ENCODE results near the gene PWWP2B.

Gene PWWP2B

DNA sequence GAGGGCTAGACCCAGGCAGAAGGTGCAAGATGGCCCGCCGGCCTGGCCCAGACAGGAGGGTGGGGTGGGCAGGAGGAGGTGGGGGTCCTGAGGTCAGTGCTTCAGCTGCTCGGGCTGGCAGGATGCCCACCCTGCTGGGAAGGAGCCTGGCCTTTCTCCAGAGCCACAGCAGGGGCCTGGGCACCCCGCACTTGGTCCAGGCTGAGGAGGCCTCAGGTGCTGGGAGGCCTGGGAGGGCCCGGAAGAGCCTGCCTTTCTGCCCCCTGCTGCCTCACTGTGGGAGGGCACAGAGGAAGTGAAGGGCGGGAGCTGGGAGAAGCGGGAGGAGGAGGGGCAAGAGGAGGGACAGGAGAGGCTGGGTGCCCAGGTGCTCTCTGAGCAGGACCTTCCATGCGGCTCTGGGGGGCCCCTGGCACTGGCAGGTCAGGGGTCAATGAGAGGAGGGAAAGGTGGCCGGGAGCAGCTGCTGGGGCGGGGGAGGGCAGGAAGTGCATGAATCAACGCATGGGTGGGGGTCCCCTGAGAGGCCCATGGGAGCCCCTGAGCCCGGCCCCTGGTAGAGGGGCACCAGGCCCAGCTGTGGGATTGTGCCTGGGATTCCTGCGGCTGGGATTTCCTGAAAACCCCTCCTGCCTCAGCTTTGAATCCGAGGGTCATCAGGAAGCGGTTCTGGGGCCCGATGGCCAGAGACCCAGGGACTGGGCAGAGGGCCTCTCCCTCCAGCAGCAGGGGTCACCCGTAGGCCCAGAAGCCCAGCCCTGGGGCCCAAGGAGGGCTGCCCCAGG, 49.9 kb downstream of the PWWP2B start:
- peak; percentile 77 to 78 for DNase-seq (ENCODE audit: low read depth in 2 of 2)

DNA sequence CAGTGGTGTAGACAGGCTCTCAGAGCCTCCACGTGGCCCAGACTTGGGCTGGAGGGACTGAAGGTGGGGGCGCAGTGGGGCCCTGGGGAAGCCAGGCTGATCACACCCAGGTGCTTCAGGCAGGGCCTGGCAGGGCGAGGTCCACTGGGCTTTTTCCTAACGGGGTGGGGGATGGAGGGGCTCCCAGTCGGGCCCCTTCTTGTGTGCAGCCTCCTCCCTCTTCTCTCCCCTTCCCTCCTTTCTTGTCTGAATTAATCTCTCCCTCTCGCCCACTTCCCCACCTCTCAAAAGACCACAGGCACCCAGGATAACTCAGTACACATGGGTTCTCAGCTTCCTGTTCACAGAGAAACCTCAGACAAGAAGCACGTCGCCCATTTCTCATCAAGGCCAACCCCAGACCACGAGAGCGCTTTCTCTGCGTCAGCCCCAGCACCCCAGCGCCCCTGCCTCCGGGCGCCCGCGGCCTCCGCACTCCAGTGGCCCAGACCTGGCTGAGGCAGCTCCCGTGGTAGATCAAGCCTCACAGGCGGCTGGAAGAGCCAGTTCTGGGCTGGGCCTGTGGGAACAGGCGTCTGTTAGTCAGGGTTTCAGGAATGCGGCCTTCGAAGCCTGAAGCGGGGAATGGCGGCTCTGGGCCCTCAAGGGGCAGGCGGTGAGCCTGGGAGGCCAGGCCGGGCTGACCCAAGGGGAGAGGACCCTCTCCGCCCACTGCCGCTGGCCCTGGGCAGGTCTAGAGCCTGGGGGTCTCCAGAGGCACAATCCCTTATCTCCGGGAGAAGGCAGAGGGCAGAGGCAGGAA, 50.6 kb downstream of the PWWP2B start:
- peak; percentile 75 to 77 for DNase-seq (ENCODE audit: low read depth in 2 of 2)

DNA sequence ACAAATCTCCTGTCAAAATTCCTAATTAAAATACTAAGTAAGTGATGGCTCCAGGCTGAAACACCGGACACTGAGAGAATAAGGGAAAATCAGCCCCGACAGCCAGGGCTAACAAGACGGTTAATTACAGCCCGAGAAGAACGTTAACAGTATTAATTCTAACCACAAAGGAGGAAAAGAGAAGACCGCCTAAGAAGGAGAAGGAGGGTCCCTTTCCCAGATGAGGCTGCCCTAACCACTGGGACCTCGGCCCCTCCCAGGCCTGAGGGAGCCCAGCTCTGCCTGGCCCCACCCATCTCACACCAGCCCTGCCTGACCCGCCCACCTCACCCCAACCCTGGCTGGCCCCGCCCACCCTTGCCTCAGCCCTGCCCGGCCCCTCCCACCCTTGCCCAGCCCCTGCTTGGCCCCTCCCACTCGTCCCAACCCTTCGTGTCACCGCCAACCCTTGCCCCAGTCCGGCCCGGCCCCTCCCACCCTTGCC, 51.3 kb downstream of the PWWP2B start:
- DNase-seq (ENCODE audit: low read depth in 2 of 2), result peak; percentile 62 to 71

GRCh38 chr10:132449051-132449810, 52.2 kb downstream of the PWWP2B start:
- no peak for DNase-seq (ENCODE audit: low read depth in 2 of 2)

- no peak for DNase-seq (ENCODE audit: low read depth in 2 of 2)
Observed at GRCh38 chr10:132449811-132450181, 52.8 kb downstream of the PWWP2B start.

GRCh38 chr10:132450466-132450824, 53.4 kb downstream of the PWWP2B start:
- no peak for DNase-seq (ENCODE audit: low read depth in 2 of 2)

DNA sequence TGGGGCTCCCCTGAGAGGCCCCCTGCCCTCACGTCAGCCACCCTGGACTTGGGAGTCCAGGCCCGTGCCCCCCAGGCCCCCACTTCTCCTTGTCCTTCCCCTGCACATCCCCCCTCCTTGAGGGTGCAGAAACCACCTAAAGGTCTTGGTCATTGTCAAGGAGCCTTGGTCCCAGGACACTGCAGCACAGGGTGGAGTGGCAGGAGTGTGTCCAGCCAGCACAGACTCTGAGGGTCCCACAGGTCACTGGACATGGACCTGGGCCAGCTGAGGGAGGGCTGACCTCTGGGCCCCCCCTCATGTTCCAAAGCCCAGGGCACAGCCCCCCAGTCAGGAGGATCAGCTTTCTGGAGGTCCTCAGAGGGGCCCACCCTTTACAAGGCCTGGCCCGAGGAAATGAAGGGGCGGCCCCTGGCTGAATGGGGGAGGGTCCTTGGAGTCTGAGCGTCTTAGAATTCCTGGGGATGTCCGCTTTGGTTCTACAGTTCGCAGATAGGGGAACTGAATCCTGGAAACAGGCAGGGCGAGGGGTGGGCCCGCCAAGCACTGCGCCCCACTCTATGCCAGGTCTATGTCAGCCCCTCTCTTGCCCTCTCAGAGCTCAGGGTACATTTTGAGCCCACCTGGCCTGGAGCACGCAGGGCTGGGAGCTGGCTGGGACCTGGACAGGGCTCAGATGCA, 54.0 kb downstream of the PWWP2B start:
- DNase-seq (ENCODE audit: low read depth in 2 of 2), result no peak

DNA sequence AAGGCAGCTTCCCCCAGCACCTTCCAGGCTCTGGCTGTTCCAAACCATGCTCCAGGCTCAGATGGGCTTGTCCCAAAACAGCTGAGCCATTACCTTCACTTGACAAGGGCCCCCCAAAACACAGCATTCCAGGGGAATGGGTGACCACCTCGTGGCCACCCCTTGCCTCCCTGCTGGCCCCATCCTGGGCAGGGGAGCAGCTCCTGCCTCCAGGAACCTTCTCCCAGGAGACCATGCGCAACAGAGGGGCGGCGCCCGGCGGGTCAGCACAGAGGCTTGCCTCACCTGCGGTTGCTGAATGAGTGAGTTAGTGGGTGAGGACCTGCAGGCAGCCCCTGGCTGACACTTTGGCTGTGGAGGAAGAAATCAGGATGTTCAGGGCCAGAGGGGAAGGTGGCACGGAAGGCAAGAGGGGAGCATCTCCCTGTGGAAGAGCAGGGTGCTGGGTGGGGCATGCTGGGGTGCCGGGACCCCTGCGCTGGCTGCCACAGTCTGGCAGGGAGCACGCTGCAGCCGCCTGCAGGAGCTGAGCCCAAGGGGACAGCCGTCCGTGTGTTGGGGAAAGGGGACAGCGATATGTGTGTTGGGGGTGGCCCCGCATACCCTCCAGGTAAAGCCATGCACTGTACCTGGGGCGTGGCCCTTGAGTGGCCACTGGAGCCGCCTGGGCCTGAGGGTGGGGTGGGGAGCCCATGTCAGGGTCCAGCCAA, 54.7 kb downstream of the PWWP2B start:
- DNase-seq (ENCODE audit: low read depth in 2 of 2), result no peak

- DNase-seq (ENCODE audit: low read depth in 2 of 2), result no peak
Observed at GRCh38 chr10:132452216-132452650, 55.2 kb downstream of the PWWP2B start.

DNA sequence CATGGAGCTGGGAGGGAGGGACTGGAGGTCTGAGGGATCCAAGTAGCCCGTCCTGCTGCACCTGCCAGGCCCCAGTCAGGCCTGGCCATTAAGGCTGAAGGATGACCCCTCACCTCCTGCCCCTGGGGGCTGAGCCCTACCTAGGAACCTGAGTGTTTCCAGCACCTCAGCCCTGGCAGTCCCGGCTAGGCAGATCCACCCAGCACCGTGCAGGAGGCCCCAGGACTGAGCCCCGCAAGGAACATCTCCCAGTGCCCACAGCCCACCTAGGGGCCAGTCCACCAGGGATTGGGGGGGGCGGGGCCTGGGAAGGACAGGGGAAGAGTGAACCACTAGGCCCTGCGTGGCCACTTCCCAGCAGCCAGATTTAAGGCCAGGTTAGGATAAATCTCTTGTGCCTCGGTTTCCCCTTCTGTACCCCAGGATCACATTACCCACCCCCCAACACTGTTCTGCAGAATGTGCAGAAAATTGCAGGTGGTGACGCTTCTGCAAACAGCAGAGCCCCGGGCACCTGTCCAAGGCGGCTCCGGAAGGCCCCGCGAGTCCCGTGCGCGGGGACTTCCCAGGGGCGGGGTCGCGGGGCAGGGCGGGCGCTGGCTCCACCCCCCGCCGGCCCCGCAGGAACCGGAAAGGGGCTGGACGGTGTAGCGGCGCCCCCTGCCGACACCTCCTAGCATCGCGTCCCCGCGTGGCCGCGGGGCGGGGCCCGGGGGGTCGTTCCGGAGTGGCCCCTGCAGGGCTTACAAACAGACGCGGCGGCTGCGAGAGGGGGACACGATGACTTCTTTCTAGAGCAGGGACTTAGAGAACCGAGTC, 55.9 kb downstream of the PWWP2B start:
- peak; percentile 72 to 84 for DNase-seq (ENCODE audit: low read depth in 2 of 2)

DNA sequence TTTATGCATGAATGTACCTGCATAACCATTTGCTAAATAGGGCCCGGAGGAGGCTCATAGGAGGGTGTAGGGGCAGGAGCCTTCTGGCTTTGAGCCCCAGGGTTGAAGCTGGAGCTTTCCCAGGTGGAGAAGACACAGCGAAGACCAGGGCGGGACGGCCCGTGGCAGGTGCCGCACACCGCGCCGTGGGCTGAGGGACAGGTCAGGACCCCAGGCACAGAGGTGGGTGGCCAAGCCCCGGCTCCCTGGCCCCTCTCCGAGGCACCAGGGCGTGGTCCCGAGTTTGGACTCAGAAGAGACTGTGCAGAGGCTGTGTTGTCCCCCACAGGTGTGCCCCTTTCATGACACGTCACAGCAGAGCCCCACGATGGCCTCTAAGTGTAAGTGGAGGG, 56.5 kb downstream of the PWWP2B start:
- DNase-seq (ENCODE audit: low read depth in 2 of 2), result no peak

DNA sequence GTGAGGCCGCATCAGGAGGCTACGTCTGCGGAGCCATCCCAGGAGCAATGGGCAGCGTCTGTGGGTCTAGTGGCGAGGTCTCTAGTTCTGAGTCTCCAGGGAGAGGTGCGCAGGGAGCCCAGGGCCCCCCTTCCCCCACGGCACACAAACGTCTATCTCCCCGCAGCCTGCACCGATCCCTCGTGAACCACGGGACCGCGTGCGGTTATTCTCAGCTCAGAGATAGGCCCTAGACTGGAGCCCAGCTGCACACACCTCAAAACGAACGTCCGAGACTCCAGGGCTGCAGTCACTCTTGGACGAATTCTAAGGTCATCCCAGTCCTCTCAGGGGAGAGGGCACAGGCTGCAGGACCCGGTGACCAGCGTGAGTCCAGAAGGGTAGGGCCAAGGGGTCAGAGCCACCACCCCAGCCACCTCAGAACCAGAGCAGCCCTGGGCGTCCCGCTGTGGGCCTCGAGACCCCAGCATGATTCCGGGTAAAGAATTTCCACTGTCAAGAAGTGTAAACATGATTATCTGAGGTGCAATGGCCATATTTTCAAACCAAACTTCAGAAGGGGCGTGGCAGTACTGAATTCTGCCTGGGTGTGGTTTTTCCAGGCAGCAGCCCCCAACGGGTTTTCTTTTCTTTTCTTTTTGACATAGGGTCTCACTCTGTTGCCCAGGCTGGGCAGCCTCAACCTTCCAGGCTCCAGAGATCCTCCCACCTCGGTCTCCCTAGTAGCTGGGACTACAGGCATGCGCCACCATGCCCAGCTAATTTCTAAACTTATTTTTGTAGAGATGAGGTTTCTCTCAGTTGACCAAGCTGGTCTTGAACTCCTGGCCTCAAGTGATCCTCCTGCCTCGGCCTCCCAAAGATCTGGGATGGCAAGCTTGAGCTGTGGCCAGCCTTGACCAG, 57.5 kb downstream of the PWWP2B start:
- DNase-seq (ENCODE audit: low read depth in 2 of 2), result no peak

GRCh38 chr10:132455441-132455971, 58.5 kb downstream of the PWWP2B start:
- DNase-seq (ENCODE audit: low read depth in 2 of 2), result no peak

DNA sequence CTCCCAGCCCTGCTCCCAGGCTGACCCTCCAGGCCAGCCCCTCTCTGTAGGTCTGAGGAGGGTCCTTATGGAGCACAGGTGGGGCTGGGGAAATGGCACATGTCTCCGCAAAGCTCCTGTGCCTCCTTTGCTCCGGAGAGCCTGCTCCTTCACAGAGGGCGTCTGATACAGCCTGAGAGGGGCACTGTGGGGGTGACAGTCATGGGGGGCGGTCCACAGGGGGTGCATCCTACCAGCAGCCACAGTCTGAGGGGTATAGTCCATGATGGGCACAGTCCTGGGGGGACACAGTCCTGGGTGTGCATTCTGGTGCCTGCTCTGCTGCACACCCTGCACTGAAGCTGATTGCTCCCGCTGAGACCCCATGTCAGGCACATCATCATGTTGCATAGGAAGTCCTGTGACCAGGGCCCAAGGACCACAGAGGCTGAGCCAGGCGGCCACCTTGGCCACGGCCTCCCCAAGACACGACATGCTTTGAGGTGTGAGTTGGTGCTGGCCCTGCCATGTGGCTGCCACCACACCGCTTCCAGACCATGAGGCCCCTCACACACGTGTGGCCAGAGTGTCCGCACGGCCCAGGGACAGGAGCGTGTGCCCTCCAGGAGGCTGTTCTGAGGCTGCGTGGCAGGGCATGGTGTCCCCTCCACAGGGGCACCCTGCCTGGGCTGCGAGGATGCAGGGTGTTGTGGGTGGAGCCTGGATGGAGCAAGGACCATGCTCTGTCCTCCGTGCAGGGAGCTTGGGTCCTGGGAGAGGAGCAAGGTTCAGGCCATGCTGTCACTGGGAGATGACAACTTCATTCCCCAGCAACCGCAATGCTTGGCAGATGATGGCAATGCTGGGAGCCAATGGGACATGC, 59.2 kb downstream of the PWWP2B start:
- no peak for DNase-seq (ENCODE audit: low read depth in 2 of 2)

DNA sequence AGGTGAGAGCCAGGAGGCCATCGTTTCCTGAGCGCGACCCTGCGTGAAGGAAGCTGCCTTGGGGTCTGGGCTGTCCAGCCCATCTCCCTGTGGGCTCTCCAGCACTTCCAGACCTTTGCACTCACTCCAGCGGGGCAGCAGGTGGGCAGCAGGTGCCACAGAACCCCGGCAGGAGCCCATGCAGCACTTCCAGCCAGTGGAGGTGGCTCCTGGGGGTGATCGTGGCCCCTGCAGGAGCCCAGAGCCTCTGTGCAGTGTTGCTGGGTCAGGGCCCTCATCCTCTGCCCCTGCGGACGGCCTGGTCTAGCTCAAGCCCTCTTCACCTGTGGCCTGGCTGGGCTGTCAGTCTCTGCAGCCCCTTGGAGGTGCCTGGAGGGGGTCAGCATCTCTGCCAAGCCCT, 59.9 kb downstream of the PWWP2B start:
- no peak for DNase-seq (ENCODE audit: low read depth in 2 of 2)

- DNase-seq (ENCODE audit: low read depth in 2 of 2), result no peak
Observed at GRCh38 chr10:132457328-132458070, 60.5 kb downstream of the PWWP2B start.

GRCh38 chr10:132458071-132458585, 61.1 kb downstream of the PWWP2B start:
- DNase-seq (ENCODE audit: low read depth in 2 of 2), result no peak
